Measurements from ENCODE around the gene CDKAL1.

DNA sequence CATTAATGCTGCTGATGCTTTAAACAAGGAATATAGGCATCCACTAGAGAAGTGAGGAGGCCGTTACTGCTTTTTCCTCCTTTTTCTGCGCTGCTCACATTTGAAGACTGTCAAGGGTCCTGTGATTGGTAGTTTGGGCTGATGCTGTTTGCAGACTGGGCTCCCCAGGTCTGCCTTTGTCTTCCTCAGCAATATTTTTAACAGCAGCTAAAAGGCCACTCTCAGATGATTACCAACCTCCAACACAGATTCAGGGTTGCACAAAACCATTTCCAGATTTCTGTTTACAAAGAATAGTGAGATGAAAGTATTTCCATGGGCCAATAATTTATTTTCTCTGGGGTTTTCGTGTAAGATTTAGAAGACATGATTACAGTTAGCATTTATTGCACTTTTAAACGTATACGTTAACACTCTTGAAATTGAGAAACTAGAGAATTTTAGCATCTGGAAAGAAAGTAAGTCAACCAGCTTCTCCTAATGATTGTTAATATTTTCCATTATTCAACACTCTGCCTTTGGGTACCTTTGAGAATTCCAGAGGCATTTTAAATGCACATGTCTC, 584.0 kb downstream of the CDKAL1 start:
- TF ChIP-seq, protein P1, sequence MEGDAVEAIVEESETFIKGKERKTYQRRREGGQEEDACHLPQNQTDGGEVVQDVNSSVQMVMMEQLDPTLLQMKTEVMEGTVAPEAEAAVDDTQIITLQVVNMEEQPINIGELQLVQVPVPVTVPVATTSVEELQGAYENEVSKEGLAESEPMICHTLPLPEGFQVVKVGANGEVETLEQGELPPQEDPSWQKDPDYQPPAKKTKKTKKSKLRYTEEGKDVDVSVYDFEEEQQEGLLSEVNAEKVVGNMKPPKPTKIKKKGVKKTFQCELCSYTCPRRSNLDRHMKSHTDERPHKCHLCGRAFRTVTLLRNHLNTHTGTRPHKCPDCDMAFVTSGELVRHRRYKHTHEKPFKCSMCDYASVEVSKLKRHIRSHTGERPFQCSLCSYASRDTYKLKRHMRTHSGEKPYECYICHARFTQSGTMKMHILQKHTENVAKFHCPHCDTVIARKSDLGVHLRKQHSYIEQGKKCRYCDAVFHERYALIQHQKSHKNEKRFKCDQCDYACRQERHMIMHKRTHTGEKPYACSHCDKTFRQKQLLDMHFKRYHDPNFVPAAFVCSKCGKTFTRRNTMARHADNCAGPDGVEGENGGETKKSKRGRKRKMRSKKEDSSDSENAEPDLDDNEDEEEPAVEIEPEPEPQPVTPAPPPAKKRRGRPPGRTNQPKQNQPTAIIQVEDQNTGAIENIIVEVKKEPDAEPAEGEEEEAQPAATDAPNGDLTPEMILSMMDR (conservative IDR thresholded peaks at IDR 0.05; ENCODE audit: low read length) = no peak
- TF ChIP-seq EZH2phosphoT487 (IDR thresholded peaks at IDR 0.05; ENCODE audit: borderline replicate concordance) = no peak
